Measurements from ENCODE around the gene CDADC1.

Gene CDADC1

GRCh38 chr13:49302222-49302621 lies 54.5 kb downstream of the CDADC1 start:
- H3K4me3 Mint-ChIP-seq: no peak overlapping the region
- TF ChIP-seq CTCF (IDR thresholded peaks at IDR 0.05): no peak
- no peak for DNase-seq
- H3K36me3 Mint-ChIP-seq (ENCODE audit: low read depth): no peaks in the 10 kb centered on the region
- H3K9me3 Mint-ChIP-seq: no peaks in the 10 kb centered on the region
- H3K27me3 Mint-ChIP-seq (ENCODE audit: low read depth, poor library complexity): peaks cover 9% of the 10 kb centered on the region
- peaks cover 59% of the 10 kb centered on the region for H3K4me1 Mint-ChIP-seq
- H3K27ac Mint-ChIP-seq: no peak overlapping the region

- H3K9me3 Mint-ChIP-seq: no peaks in the 10 kb centered on the region
- H3K4me1 Mint-ChIP-seq: peaks cover 65% of the 10 kb centered on the region
- no peak overlapping the region for H3K27ac Mint-ChIP-seq
- no peaks in the 10 kb centered on the region for H3K36me3 Mint-ChIP-seq (ENCODE audit: low read depth)
- peaks cover 9% of the 10 kb centered on the region for H3K27me3 Mint-ChIP-seq (ENCODE audit: low read depth, poor library complexity)
- DNase-seq: no peak
- H3K4me3 Mint-ChIP-seq: no peak overlapping the region
- no peak for TF ChIP-seq CTCF (IDR thresholded peaks at IDR 0.05)
Measured at GRCh38 chr13:49302817-49303216, 55.1 kb downstream of the CDADC1 start.

- Mint-ChIP-seq H3K36me3 (ENCODE audit: low read depth) (no peaks in the 10 kb centered on the region), H3K27me3 (ENCODE audit: low read depth, poor library complexity) (peaks cover 9% of the 10 kb centered on the region), H3K9me3 (no peaks in the 10 kb centered on the region), H3K27ac (no peak overlapping the region), H3K4me3 (no peak overlapping the region), H3K4me1 (peaks cover 73% of the 10 kb centered on the region)
- DNase-seq: peak; percentile 46
- no peak for TF ChIP-seq CTCF (IDR thresholded peaks at IDR 0.05)
Measured at GRCh38 chr13:49303533-49304252, 56.0 kb downstream of the CDADC1 start.

GRCh38 chr13:49304356-49304755 lies 56.6 kb downstream of the CDADC1 start:
- H3K27ac Mint-ChIP-seq: no peak overlapping the region
- H3K36me3 Mint-ChIP-seq (ENCODE audit: low read depth): no peaks in the 10 kb centered on the region
- H3K9me3 Mint-ChIP-seq: no peaks in the 10 kb centered on the region
- H3K27me3 Mint-ChIP-seq (ENCODE audit: low read depth, poor library complexity): peaks cover 9% of the 10 kb centered on the region
- no peak for TF ChIP-seq CTCF (IDR thresholded peaks at IDR 0.05)
- peaks cover 73% of the 10 kb centered on the region for H3K4me1 Mint-ChIP-seq
- H3K4me3 Mint-ChIP-seq: no peak overlapping the region
- DNase-seq: no peak

- peaks cover 76% of the 10 kb centered on the region for H3K4me1 Mint-ChIP-seq
- peaks cover 7% of the 10 kb centered on the region for H3K27me3 Mint-ChIP-seq (ENCODE audit: low read depth, poor library complexity)
- no peak overlapping the region for H3K4me3 Mint-ChIP-seq
- DNase-seq: no peak
- peaks cover 4% of the 10 kb centered on the region for H3K36me3 Mint-ChIP-seq (ENCODE audit: low read depth)
- no peaks in the 10 kb centered on the region for H3K9me3 Mint-ChIP-seq
- TF ChIP-seq CTCF (IDR thresholded peaks at IDR 0.05): no peak
- no peak overlapping the region for H3K27ac Mint-ChIP-seq
Measured at GRCh38 chr13:49304763-49305700, 57.3 kb downstream of the CDADC1 start.

All from nephron progenitor cell (in vitro differentiated cells).